ENCODE data around the gene CYTH4. TPM values are rescaled to one million over a fixed set of nuclear protein-coding genes. Genes with fewer than 3 reads are reported as not detected.

CYTH4 gene
- total RNA-seq, 2 experiments from 2014 or later: 33.1 to 42.8 TPM

- no peaks in the 10 kb centered on the region for H3K4me1 Mint-ChIP-seq
- CTCF ChIA-PET: no interaction called here
Measured at GRCh38 chr22:37356922-37357321, 74.6 kb downstream of the CYTH4 start.

DNA sequence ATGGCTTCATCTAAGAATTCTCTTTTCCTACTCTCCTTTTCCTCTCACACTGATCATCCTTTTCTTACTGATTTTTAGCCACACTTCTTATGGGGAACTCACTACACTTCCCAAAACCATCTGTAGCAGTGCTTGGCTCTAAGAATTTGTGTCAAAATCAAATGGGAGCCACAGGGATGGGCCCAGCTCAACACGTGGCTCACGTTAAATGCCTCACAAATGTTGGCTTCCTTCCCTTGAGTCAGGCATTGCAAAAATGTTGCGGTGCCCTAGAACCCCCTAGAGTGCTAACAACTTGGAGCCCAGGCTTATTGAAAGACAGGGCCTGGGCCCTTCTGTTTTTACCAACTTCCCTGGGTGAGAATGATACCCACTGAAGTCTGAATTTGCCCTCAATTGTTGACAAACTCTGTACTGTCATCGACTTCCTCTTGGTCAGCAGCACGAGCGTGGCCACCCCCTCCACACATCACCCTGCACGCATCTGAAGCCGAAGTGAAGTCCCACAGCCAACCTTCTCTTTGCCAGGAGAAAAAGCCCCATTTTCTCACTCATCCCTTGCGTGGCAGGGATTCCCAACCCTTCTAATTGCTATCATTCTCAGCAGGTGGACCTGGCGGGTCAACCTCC, 75.3 kb downstream of the CYTH4 start:
- Mint-ChIP-seq H3K27me3 (no peaks in the 10 kb centered on the region), H3K4me3 (no peak overlapping the region), H3K4me1 (no peaks in the 10 kb centered on the region), H3K36me3 (ENCODE audit: low read depth) (no peaks in the 10 kb centered on the region), H3K27ac (no peak overlapping the region), H3K9me3 (ENCODE audit: low read depth) (no peaks in the 10 kb centered on the region)
- DNase-seq (no peak), ATAC-seq (no peak)
- CTCF ChIA-PET: no interaction called here
- POLR2A ChIA-PET: no interaction called here
- intact Hi-C loops (cut with DNase I, micrococcal nuclease): loop anchor here in 1 of 2 experiments (2.0 kb wide), 1 partner anchor 47 kb away; no protein-coding TSS in a partner anchor

More at GRCh38 chr22:37356922-37357321, 74.6 kb downstream of the CYTH4 start:
- H3K27me3 Mint-ChIP-seq: no peaks in the 10 kb centered on the region
- ATAC-seq (no peak), DNase-seq (no peak)
- H3K36me3 Mint-ChIP-seq (ENCODE audit: low read depth): no peaks in the 10 kb centered on the region
- POLR2A ChIA-PET: no interaction called here
- intact Hi-C loops (cut with DNase I, micrococcal nuclease): no loop called here
- no peaks in the 10 kb centered on the region for H3K9me3 Mint-ChIP-seq (ENCODE audit: low read depth)
- no peak overlapping the region for H3K4me3 Mint-ChIP-seq
- H3K27ac Mint-ChIP-seq: no peak overlapping the region

DNA sequence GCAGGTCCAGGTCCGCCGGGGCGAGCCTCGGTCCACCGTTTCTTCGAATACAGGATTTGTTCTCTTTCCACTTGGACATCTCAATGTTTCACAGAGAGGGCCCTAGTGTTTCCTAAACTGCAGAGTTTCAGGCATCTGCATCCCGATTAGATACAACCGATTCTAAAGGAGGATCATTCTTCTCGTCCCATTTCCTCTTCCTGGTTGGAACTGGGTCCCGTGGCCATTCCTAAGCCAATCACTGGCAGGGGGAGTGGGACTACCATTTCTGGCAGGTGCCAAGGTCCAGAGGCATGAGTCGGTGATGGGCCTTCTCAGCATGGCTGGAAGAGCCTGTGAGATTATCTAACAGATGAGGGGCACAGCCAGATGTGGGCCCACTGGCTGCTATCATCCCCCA, 76.1 kb downstream of the CYTH4 start:
- ChIA-PET POLR2A (no interaction called here), CTCF (no interaction called here)
- ATAC-seq (no peak), DNase-seq (no peak)
- no peaks in the 10 kb centered on the region for H3K9me3 Mint-ChIP-seq (ENCODE audit: low read depth)
- H3K27me3 Mint-ChIP-seq: no peaks in the 10 kb centered on the region
- no peak overlapping the region for H3K4me3 Mint-ChIP-seq
- H3K27ac Mint-ChIP-seq: no peak overlapping the region
- no peaks in the 10 kb centered on the region for H3K36me3 Mint-ChIP-seq (ENCODE audit: low read depth)
- H3K4me1 Mint-ChIP-seq: no peaks in the 10 kb centered on the region
- intact Hi-C loops (cut with DNase I, micrococcal nuclease): loop anchor here in 1 of 2 experiments (2.0 kb wide), 1 partner anchor 46 kb away; no protein-coding TSS in a partner anchor

- H3K4me3 Mint-ChIP-seq: no peak overlapping the region
- DNase-seq: no peak
- ChIA-PET CTCF (no interaction called here), POLR2A (no interaction called here)
- H3K36me3 Mint-ChIP-seq (ENCODE audit: low read depth): no peaks in the 10 kb centered on the region
- no peak overlapping the region for H3K27ac Mint-ChIP-seq
- H3K4me1 Mint-ChIP-seq: no peaks in the 10 kb centered on the region
- intact Hi-C loops (cut with DNase I, micrococcal nuclease): loop anchor here in 1 of 2 experiments (2.0 kb wide), 1 partner anchor 46 kb away; no protein-coding TSS in a partner anchor
- no peaks in the 10 kb centered on the region for H3K9me3 Mint-ChIP-seq (ENCODE audit: low read depth)
- ATAC-seq: no peak
- no peaks in the 10 kb centered on the region for H3K27me3 Mint-ChIP-seq
Measured at GRCh38 chr22:37358917-37359316, 76.6 kb downstream of the CYTH4 start.

DNA sequence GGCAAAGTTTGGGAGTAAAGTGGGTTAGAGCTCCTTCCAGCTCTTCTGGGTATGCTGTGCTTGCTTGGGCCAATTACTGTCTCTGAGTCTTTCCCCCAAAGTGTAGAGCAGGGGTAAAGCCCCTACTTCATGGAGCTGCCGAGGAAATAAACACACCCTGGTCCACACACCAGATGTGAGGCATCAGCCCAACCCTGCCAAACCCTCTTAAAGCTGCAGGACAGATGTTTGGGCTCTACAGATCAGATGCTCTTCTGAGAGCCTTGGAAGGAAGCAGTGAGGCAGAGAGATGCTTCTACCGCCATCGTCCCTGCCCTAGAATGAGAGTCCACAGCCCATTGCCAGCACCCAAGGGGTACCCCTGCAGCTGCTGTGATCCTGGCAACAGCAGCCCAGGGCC, 80.3 kb downstream of the CYTH4 start:
- H3K27ac Mint-ChIP-seq: no peak overlapping the region
- no peaks in the 10 kb centered on the region for H3K27me3 Mint-ChIP-seq
- intact Hi-C loops (cut with DNase I, micrococcal nuclease): no loop called here
- POLR2A ChIA-PET: no interaction called here
- H3K4me3 Mint-ChIP-seq: no peak overlapping the region
- no peaks in the 10 kb centered on the region for H3K4me1 Mint-ChIP-seq
- CTCF ChIA-PET: interaction anchor here (0.5 kb wide), 1 partner anchor 118 kb away, joined by 3 read pairs; no protein-coding TSS in a partner anchor
- DNase-seq: no peak
- H3K9me3 Mint-ChIP-seq (ENCODE audit: low read depth): no peaks in the 10 kb centered on the region
- H3K36me3 Mint-ChIP-seq (ENCODE audit: low read depth): no peaks in the 10 kb centered on the region
- ATAC-seq: no peak

DNA sequence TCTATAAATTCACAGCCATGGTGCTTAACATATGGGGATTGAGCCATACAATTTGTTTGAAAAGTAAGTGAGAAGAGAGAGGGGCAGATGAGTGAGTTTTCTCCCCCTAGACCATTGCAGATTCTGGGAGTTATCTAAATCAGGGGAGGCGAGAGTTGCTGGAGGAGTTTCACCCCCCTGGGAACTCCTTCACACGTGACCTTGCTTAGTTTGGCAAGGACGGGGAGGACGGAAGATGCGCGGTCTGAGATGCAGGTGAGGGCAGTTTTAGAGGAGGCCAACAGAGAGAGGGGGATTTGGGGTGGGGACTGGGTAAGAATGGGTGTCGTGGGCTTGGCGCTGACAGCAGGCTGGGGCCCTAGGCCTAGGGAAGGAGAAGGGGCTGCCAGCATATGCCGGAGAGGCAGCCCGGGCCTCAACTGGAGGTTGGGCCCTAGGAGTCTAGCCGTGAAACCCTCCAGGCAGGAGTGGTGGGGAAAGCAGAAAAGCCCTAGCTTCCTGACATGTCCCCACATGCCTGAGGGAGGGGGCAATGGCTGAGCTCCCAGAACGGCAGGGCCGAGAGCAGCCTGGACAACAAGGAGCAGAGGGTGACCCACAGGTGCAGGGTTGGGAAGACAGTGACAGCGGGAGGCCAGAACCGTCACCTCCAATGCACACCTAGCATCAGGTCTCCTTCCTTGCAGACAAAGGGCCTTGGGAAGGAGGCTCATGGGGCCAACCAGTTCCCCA, 81.1 kb downstream of the CYTH4 start:
- no peak overlapping the region for H3K27ac Mint-ChIP-seq
- H3K9me3 Mint-ChIP-seq (ENCODE audit: low read depth): no peaks in the 10 kb centered on the region
- DNase-seq: no peak
- ChIA-PET CTCF (interaction anchor here (0.5 kb wide), 1 partner anchor 118 kb away, joined by 3 read pairs; no protein-coding TSS in a partner anchor), POLR2A (no interaction called here)
- intact Hi-C loops (cut with DNase I, micrococcal nuclease): no loop called here
- H3K36me3 Mint-ChIP-seq (ENCODE audit: low read depth): no peaks in the 10 kb centered on the region
- no peak overlapping the region for H3K4me3 Mint-ChIP-seq
- ATAC-seq: no peak
- H3K27me3 Mint-ChIP-seq: no peaks in the 10 kb centered on the region
- H3K4me1 Mint-ChIP-seq: no peaks in the 10 kb centered on the region

Other genes starting within 250 kb of the CYTH4 start
- gene KCTD17, start 230.8 kb upstream of the CYTH4 start, total RNA-seq: 10 to 100 TPM; 32.5 to 36.8 TPM
- 10 to 100 TPM; 17.6 to 20.2 TPM for gene TMPRSS6, start 172.8 kb upstream of the CYTH4 start, total RNA-seq
- 100 to 1,000 TPM; 204 to 231 TPM for gene IL2RB, start 132.6 kb upstream of the CYTH4 start, total RNA-seq
- 1 to 10 TPM; 8.4 to 8.7 TPM for gene C1QTNF6, start 94.3 kb upstream of the CYTH4 start, total RNA-seq
- 10 to 100 TPM; 14.8 to 15.6 TPM for gene SSTR3, start 70.0 kb upstream of the CYTH4 start, total RNA-seq
- gene RAC2, start 38.2 kb upstream of the CYTH4 start, total RNA-seq: 100 to 1,000 TPM; 692 to 930 TPM
- gene ELFN2, start 145.0 kb downstream of the CYTH4 start, total RNA-seq: under 1 TPM; 0.19 to 0.25 TPM
- 100 to 1,000 TPM; 108 to 125 TPM for gene MFNG, start 203.9 kb downstream of the CYTH4 start, total RNA-seq
- not detected for gene CARD10, start 236.9 kb downstream of the CYTH4 start, total RNA-seq